ENCODE data around the gene PROK2. TPM values are rescaled to one million over a fixed set of nuclear protein-coding genes. Genes with fewer than 3 reads are reported as not detected.

The PROK2 gene
- total and polyA plus RNA-seq, 10 of the 15 experiments (the other 5 are each of a cell fraction or from before 2014, with no cell fraction given) = not detected

DNA sequence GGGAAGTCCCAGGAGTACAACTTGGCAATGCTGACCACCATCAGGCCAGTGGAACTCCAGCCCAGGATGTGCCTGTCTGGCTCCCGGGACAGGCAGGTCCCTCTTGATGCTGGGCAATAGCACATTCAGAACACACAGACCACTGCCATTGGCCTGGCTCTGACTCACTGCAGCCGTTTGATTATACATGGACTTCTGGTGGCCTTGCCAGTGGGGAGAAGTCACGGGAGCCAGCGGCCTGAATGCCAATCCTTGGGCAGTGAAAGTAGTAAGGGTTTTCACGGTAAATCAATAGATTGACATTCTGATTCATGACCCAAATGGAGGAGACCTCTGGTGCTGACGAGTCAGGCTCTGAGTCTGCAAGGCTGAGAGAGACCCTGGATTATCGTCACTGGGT is 12.5 kb upstream of the PROK2 start:
- no peaks in the 10 kb centered on the region for H4K20me1 ChIP-seq (ENCODE audit: control insufficient read depth, insufficient read depth)
- RAD21 ChIA-PET (ENCODE audit: unreplicated experiment) = no interaction called here
- POLR2A ChIA-PET = no interaction called here
- no TSS peak for BruUV-seq (replicated peaks)
- H3K36me3 ChIP-seq (ENCODE audit: control insufficient read depth in 2 of 2, insufficient read depth in 2 of 2, low read length in 1 of 2) = no peaks in the 10 kb centered on the region
- H3K9ac ChIP-seq (ENCODE audit: control insufficient read depth, insufficient read depth, low read length) = no peak overlapping the region
- in situ Hi-C loops (cut with MboI) (no loop called here), intact Hi-C loops (cut with micrococcal nuclease; ENCODE audit: unreplicated experiment) (no loop called here)
- no peak for FAIRE-seq
- H3K27me3 ChIP-seq (replicated peaks in 1 of 2; ENCODE audit: control insufficient read depth in 2 of 2, insufficient read depth in 2 of 2, low read length in 1 of 2) = peaks cover 0 to 3% of the 10 kb centered on the region in 2 experiments; a peak in 3 of 4 replicates
- H3K4me3 ChIP-seq = no peak overlapping the region
- no peak overlapping the region for H3K27ac ChIP-seq (ENCODE audit: control insufficient read depth, insufficient read depth)
- SMC1A ChIA-PET (ENCODE audit: uncharacterized antibody, unreplicated experiment) = no interaction called here
- WGBS (ENCODE audit: insufficient coverage, insufficient replicate concordance, low lambda C conversion rate, missing lambda C conversion rate) = 34% methylated on average over 7 of the region's 7 CpGs
- ATAC-seq = no peak
- H2AFZ ChIP-seq (ENCODE audit: control insufficient read depth, low read depth, low read length) = no peak overlapping the region
- no peak overlapping the region for H3K4me2 ChIP-seq (ENCODE audit: control insufficient read depth, insufficient read depth)
- DNase-seq (ENCODE audit: low read depth, low spot score) = no peak
- TF ChIP-seq BACH1 (IDR thresholded peaks at IDR 0.05; ENCODE audit: borderline replicate concordance) (no peak), E2F4 (IDR thresholded peaks at IDR 0.05; ENCODE audit: low read depth, low read length) (no peak), KLF5 (IDR thresholded peaks at IDR 0.05; ENCODE audit: partially characterized antibody) (no peak)
- TF ChIP-seq, protein P1, sequence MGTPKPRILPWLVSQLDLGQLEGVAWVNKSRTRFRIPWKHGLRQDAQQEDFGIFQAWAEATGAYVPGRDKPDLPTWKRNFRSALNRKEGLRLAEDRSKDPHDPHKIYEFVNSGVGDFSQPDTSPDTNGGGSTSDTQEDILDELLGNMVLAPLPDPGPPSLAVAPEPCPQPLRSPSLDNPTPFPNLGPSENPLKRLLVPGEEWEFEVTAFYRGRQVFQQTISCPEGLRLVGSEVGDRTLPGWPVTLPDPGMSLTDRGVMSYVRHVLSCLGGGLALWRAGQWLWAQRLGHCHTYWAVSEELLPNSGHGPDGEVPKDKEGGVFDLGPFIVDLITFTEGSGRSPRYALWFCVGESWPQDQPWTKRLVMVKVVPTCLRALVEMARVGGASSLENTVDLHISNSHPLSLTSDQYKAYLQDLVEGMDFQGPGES (IDR thresholded peaks at IDR 0.05) = no peak
- CTCF ChIA-PET = no interaction called here
- no peaks in the 10 kb centered on the region for H3K9me3 ChIP-seq (replicated peaks; ENCODE audit: control insufficient read depth, insufficient read depth, low read length)
- H3K79me2 ChIP-seq (ENCODE audit: control insufficient read depth, insufficient read depth, low read length) = no peaks in the 10 kb centered on the region
- no peaks in the 10 kb centered on the region for H3K4me1 ChIP-seq (ENCODE audit: control insufficient read depth, insufficient read depth, low read length)

DNA sequence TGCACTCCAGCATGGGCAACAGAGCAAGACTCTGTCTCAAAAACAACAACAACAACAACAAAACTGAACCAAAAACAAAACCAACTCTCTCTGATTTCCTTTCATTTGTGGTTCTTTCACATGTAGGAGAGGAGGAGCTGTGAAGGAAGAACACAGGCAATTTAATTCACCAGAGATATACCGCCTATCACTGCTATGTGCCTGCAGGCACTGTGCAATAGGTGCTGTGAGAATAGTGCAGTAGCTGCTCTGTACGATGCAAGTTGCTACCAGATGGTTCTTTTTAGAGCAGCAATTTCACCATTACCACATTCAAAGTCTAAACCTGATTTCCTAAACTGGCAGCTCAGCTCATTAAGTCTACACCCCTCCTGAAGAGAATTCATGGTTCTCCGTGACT is 11.3 kb upstream of the PROK2 start:
- DNase-seq (ENCODE audit: low read depth, low spot score) (no peak), FAIRE-seq (no peak)
- WGBS (ENCODE audit: insufficient coverage, insufficient replicate concordance, low lambda C conversion rate, missing lambda C conversion rate) = 17% methylated on average over 3 of the region's 3 CpGs

More for the DNA sequence above, 11.3 kb upstream of the PROK2 start:
- no peak for TF ChIP-seq CHD1 (IDR thresholded peaks at IDR 0.05; ENCODE audit: low read depth, low read length)
- TF ChIP-seq ZNF207 (IDR thresholded peaks at IDR 0.05; ENCODE audit: borderline replicate concordance) = no peak
- Histone ChIP-seq H4K20me1 (ENCODE audit: control insufficient read depth, insufficient read depth) (no peaks in the 10 kb centered on the region), H3K4me1 (ENCODE audit: control insufficient read depth, insufficient read depth, low read length) (no peaks in the 10 kb centered on the region), H3K27ac (ENCODE audit: control insufficient read depth, insufficient read depth) (no peak overlapping the region), H3K4me2 (ENCODE audit: control insufficient read depth, insufficient read depth) (no peak overlapping the region), H3K79me2 (ENCODE audit: control insufficient read depth, insufficient read depth, low read length) (no peaks in the 10 kb centered on the region), H3K36me3 (ENCODE audit: control insufficient read depth in 2 of 2, insufficient read depth in 2 of 2, low read length in 1 of 2) (no peaks in the 10 kb centered on the region), H2AFZ (ENCODE audit: control insufficient read depth, low read depth, low read length) (no peak overlapping the region), H3K4me3 (no peak overlapping the region), H3K9ac (ENCODE audit: control insufficient read depth, insufficient read depth, low read length) (no peak overlapping the region), H3K27me3 (replicated peaks in 1 of 2; ENCODE audit: control insufficient read depth in 2 of 2, insufficient read depth in 2 of 2, low read length in 1 of 2) (peaks cover 0 to 3% of the 10 kb centered on the region in 2 experiments; a peak in 3 of 4 replicates), H3K9me3 (replicated peaks; ENCODE audit: control insufficient read depth, insufficient read depth, low read length) (no peaks in the 10 kb centered on the region)
- CTCF ChIA-PET = no interaction called here
- intact Hi-C loops (cut with micrococcal nuclease; ENCODE audit: unreplicated experiment) = no loop called here
- SMC1A ChIA-PET (ENCODE audit: uncharacterized antibody, unreplicated experiment) = no interaction called here
- in situ Hi-C loops (cut with MboI) = no loop called here
- no peak for ATAC-seq
- BruUV-seq (replicated peaks) = no TSS peak
- POLR2A ChIA-PET = no interaction called here
- RAD21 ChIA-PET (ENCODE audit: unreplicated experiment) = no interaction called here
